ENCODE measurements around the gene DEDD2.

GRCh38 chr19:42245231-42245630, 27.8 kb upstream of the DEDD2 start:
- TF ChIP-seq CTCF (IDR thresholded peaks at IDR 0.05), result no peak
- TF ChIP-seq POLR2A (IDR thresholded peaks at IDR 0.05), result no peak
- TF ChIP-seq POLR2AphosphoS5 (IDR thresholded peaks at IDR 0.05; ENCODE audit: insufficient read depth in 1 of 2, low read depth in 1 of 2), result no peak
